ENCODE data around the gene B9D2.

DNA sequence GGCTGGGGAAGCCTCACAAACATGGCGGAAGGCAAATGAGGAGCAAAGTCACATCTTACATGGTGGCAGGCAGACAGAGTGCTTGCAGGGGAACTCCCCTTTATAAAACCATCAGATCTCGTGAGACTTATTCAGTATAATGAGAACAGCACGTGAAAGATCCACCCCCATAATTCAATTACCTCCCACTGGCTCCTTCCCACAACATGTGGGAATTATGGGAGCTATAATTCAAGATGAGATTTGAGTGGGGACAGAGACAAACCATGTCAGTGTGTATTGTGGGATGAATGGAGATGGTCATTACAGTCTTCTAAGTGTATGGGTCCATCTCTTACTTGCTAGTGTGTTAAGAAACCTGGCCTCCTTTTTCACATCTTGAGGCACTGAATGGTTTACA, 38.1 kb upstream of the B9D2 start:
- TF ChIP-seq, protein P1, sequence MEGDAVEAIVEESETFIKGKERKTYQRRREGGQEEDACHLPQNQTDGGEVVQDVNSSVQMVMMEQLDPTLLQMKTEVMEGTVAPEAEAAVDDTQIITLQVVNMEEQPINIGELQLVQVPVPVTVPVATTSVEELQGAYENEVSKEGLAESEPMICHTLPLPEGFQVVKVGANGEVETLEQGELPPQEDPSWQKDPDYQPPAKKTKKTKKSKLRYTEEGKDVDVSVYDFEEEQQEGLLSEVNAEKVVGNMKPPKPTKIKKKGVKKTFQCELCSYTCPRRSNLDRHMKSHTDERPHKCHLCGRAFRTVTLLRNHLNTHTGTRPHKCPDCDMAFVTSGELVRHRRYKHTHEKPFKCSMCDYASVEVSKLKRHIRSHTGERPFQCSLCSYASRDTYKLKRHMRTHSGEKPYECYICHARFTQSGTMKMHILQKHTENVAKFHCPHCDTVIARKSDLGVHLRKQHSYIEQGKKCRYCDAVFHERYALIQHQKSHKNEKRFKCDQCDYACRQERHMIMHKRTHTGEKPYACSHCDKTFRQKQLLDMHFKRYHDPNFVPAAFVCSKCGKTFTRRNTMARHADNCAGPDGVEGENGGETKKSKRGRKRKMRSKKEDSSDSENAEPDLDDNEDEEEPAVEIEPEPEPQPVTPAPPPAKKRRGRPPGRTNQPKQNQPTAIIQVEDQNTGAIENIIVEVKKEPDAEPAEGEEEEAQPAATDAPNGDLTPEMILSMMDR (IDR thresholded peaks at IDR 0.05), result no peak
- TF ChIP-seq POLR2A (IDR thresholded peaks at IDR 0.05), result no peak

Data from ovary (tissue), 3 donors.